HL-60 (cell line): ENCODE data around the gene GPER1.

Source experiments
- CTCF ChIP-seq: IDR thresholded peaks from one replicate; pipeline ENCODE4 v1.5.1; 2011; ENCODE audit warnings: low read length, control low read depth, inconsistent platforms; ENCODE audit not compliant: insufficient read depth
- POLR2AphosphoS5 ChIP-seq: IDR thresholded peaks from 2 replicates; pipeline ENCODE4 v1.6.1; 2012; ENCODE audit warnings: low read depth
- REST ChIP-seq: IDR thresholded peaks from 2 replicates; pipeline ENCODE4 v1.6.1; 2012; ENCODE audit warnings: low read depth; ENCODE audit not compliant: insufficient replicate concordance
- SPI1 ChIP-seq: IDR thresholded peaks from 2 replicates; pipeline ENCODE4 v1.6.1; 2012; ENCODE audit warnings: low read depth, mild to moderate bottlenecking, borderline replicate concordance

- no peak for TF ChIP-seq CTCF
- TF ChIP-seq SPI1: no peak
- no peak for TF ChIP-seq REST
- no peak for TF ChIP-seq POLR2AphosphoS5
Measured at GRCh38 chr7:1129431-1129830, 41.5 kb downstream of the GPER1 start.
